Measurements from ENCODE around the gene GOSR2.

GRCh38 chr17:46917041-46917440 is 5.9 kb upstream of the GOSR2 start:
- TF ChIP-seq, protein P1, sequence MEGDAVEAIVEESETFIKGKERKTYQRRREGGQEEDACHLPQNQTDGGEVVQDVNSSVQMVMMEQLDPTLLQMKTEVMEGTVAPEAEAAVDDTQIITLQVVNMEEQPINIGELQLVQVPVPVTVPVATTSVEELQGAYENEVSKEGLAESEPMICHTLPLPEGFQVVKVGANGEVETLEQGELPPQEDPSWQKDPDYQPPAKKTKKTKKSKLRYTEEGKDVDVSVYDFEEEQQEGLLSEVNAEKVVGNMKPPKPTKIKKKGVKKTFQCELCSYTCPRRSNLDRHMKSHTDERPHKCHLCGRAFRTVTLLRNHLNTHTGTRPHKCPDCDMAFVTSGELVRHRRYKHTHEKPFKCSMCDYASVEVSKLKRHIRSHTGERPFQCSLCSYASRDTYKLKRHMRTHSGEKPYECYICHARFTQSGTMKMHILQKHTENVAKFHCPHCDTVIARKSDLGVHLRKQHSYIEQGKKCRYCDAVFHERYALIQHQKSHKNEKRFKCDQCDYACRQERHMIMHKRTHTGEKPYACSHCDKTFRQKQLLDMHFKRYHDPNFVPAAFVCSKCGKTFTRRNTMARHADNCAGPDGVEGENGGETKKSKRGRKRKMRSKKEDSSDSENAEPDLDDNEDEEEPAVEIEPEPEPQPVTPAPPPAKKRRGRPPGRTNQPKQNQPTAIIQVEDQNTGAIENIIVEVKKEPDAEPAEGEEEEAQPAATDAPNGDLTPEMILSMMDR (conservative IDR thresholded peaks at IDR 0.05 in 1 of 2, IDR thresholded peaks at IDR 0.05 in 1 of 2; ENCODE audit: extremely low read depth in 1 of 2, insufficient read depth in 1 of 2, low read depth in 1 of 2, low read length in 2 of 2) = no peak
- no peak for TF ChIP-seq EZH2 (IDR thresholded peaks at IDR 0.05; ENCODE audit: borderline replicate concordance, low read length)

All from mammary epithelial cell (primary cell).